ENCODE measurements around the gene GLRA2.

Gene GLRA2

DNA sequence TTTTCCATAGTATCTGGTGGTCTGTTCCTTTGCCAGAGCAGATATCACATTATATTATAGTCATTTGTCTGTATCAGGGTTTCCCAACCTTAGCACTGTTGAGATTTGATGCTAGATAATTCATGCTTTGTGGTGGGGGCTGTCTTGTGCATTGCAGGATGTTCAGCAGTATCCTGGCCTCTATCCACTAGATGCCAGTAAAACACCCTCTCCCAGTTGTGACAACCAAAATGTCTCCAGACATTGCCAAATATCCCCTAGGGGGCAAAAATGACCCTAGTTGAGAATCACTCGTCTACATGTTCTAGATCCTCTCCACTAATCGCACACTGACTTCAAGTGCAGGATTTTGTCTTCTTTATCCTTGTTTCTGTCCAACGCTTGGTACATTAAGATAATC lies 182.8 kb downstream of the GLRA2 start:
- no peak for DNase-seq

- no peak for DNase-seq
These were observed 188.6 kb downstream of the GLRA2 start for GRCh38 chrX:14717949-14718348.

- no peak for DNase-seq
These were observed 189.1 kb downstream of the GLRA2 start for GRCh38 chrX:14718403-14718802.

GRCh38 chrX:14729058-14729457 lies 199.7 kb downstream of the GLRA2 start:
- DNase-seq, result no peak

GRCh38 chrX:14738643-14739042 lies 209.3 kb downstream of the GLRA2 start:
- DNase-seq, result no peak

DNA sequence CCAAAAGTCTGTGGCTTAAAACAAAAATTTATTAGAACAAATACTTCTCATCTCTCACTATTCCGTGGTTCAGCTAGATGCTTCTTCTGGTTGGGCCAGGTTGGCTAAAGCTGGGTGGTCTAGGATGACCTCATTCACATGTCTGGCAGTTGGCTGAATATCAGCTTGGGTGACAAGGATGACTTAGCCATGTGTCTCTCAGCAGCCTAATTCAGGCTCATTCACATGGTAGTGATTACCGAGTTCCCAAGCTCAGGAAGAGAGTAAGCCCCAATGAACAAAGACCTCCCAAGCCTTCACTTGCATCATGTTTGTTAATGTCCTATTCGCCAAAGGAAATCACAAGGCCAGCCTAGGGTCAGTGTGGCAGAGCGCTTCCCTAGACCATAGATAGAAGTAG lies 224.1 kb downstream of the GLRA2 start:
- DNase-seq, result no peak

DNA sequence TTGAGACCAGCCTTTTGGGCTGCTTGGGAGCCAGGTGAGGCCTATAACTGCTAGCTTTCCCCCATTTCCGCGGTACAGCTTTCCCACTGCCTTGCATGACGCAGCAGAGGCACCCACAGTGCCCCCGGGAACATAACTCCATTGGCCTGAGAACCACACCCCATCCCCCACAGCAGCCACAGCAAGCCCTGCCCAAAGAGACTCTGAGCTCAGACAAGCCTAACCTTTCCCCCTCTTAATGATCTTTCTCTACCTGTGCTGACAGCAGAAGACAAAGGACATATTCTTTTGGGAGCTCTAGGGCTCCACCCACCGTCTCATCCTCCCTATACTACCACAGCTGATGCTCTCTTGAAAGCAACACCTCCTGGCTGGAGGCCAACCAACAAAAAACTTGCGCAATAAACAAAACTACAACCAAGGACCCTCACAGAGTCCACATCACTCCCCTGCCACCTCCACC lies 228.7 kb downstream of the GLRA2 start:
- no peak for DNase-seq

- no peak for DNase-seq
These were observed 246.1 kb downstream of the GLRA2 start for GRCh38 chrX:14775416-14775815.

- DNase-seq, result no peak
These were observed 247.6 kb downstream of the GLRA2 start for GRCh38 chrX:14776901-14777300.

GRCh38 chrX:14777525-14777924 lies 248.2 kb downstream of the GLRA2 start:
- peak; percentile 10 for DNase-seq

DNA sequence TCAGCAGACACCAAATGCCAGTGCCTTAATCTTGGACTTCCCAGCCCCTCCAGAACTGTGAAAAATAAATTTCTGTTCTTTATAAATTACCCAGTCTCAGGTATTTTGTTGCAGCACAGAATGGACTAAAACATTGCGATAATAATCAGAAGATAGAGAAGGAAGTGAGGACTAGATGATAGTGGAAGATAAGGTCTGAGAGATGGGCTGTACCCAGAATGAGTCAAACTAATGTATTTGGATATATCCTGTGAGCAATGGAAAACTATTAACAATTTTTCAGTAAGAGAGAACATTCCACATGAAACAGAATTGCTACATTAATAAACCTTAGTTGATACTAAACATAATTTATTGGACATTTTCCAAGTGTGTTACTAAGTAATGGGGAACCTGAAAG lies 250.2 kb downstream of the GLRA2 start:
- no peak for DNase-seq

Measured in inflammatory macrophage treated with lipopolysaccharide for 4 hours (primary cell).